Muscle layer of colon (tissue), 2 donors: ENCODE data around the gene PPP6R1.
"Not testable (repeated sequence)": the region's sequence is repeated elsewhere in the genome, so short reads cannot be mapped to it uniquely, and the experiment has no call there.

ENCODE experiments used
- H3K27ac ChIP-seq: one replicate; pipeline ENCODE4 v1.7.0; 2013; ENCODE audit warnings: low read depth, mild to moderate bottlenecking, low read length, moderate library complexity
- H3K27me3 ChIP-seq, 2 donors: one replicate each; pipeline ENCODE4 v1.7.0; 2013; ENCODE audit warnings: low read length in 2 of 2, mild to moderate bottlenecking in 2 of 2; ENCODE audit not compliant: insufficient read depth in 2 of 2, control insufficient read depth in 1 of 2
- H3K36me3 ChIP-seq: one replicate; pipeline ENCODE4 v1.7.0; 2013; ENCODE audit warnings: mild to moderate bottlenecking, low read length; ENCODE audit not compliant: insufficient read depth
- H3K4me1 ChIP-seq: one replicate; pipeline ENCODE4 v1.7.0; 2013; ENCODE audit warnings: mild to moderate bottlenecking, low read length; ENCODE audit not compliant: insufficient read depth
- H3K4me3 ChIP-seq, 2 donors: one replicate each; pipeline ENCODE4 v1.7.0; 2013; ENCODE audit warnings: low read length in 2 of 2, low read depth in 1 of 2, mild to moderate bottlenecking in 1 of 2, moderate library complexity in 1 of 2
- H3K9ac ChIP-seq: one replicate; pipeline ENCODE4 v1.7.0; 2013; ENCODE audit warnings: low read length
- H3K9me3 ChIP-seq: one replicate; pipeline ENCODE4 v1.7.0; 2013; ENCODE audit warnings: mild to moderate bottlenecking, low read length
- donor health status: abdominal sarcoma.
- donor health status: Adenocarcinoma of cecum.

The PPP6R1 gene

DNA sequence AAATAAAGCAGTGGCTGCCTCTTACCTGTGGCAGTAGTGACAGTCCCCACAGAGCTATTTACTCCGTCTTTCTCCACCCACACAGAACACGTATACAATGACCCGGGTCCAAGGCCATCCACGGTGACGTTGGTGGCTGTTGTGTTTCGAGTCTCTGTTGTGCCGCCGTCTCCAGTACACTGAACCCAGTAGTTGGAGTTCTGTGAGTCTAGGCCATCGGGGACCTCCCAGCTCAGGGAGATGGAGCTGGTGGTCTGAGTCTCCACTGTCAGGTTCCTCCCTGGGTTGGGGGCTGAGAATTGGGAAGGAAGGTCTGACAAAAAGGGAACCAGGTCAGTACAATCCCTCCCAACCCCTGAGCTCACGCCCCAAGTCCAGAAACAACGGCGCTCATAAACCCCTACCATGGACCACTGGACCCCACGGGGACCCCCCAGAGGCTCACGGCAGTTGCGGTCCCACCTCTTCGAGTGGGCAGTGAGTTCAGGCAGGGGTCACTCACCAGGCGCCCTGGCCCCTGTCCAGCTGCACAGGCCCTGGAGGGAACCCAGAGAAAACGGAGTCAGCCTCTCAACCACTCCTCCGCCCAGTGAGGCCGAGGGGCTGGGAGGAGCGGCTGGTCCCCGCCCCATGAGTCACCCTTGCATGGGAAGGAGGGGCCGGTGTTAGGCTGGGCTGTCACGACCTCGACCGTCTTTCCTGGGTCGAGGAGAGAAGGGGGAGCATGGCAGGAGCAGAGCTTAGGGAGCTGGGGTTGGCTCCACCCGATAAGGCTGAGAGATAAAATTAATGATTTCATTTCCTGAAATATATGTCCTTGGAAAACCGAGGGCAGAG, 51.9 kb downstream of the PPP6R1 start:
- no peak overlapping the region for H3K9ac ChIP-seq
- H3K4me3 ChIP-seq, result peak overlapping the region in 1 of 2 donors; percentile 38
- no peaks in the 10 kb centered on the region for H3K36me3 ChIP-seq
- no peaks in the 10 kb centered on the region for H3K9me3 ChIP-seq
- H3K27ac ChIP-seq, result no peak overlapping the region
- H3K27me3 ChIP-seq, result peaks cover 2 to 7% of the 10 kb centered on the region in 2 donors
- H3K4me1 ChIP-seq, result no peaks in the 10 kb centered on the region

- H3K4me3 ChIP-seq, H3K4me1 ChIP-seq, H3K9ac ChIP-seq, H3K27me3 ChIP-seq, H3K27ac ChIP-seq, H3K36me3 ChIP-seq, H3K9me3 ChIP-seq: not testable (repeated sequence)
Observed at GRCh38 chr19:55202199-55202598, 56.6 kb downstream of the PPP6R1 start.

DNA sequence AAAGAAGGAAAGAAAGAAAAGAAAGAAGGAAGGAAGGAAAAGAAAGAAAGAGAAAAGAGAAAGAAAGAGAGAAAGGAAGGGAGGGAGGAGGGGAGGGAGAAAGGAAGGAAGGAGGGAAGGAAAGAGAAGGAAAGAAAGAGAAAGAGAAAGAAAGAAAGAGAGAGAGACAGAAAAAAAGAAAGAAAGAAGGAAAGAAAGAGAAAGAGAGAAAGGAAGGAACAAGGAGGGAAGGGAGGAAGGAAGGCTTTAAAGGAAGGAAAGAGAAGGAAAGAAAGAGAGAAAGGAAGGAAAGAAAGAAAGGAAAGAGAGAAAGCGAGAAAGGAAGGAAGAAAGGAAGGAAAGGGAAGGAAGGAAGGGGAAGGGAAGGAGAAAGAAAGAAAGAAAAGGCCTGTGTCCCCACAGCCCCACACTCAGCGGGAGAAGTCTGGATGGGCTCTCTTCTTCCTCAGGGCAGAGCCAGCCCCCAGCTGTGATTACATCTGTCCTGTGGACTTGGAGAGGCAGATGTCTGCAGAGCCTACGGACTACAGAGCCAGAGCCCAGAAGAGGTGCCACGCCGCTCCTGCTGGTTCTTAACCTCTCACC, 59.1 kb downstream of the PPP6R1 start:
- Histone ChIP-seq H3K27ac (no peak overlapping the region), H3K9me3 (no peaks in the 10 kb centered on the region), H3K9ac (no peak overlapping the region), H3K27me3 (no peaks in the 10 kb centered on the region), H3K4me3 (no peak overlapping the region), H3K4me1 (no peaks in the 10 kb centered on the region), H3K36me3 (no peaks in the 10 kb centered on the region)

DNA sequence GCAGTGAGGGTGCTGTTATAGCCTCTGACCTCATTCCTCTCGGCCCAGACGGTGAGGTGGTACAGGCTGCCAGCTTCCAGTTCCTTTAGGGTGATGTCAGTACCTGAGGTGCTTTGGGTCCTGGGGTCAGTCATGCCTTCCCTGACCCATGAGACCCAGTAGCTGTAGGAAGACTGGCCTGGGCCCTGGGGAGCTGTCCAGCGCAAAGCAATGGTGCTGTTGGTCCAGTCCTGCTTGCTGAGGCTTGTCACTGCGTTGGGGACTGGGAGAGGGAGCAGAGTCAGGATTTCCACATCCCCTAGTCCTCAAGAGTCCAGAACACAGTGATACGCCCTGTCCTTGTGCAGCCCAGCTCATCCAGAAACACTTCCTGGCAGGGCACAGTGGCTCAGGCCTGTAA, 60.2 kb downstream of the PPP6R1 start:
- no peaks in the 10 kb centered on the region for H3K36me3 ChIP-seq
- no peak overlapping the region for H3K27ac ChIP-seq
- no peaks in the 10 kb centered on the region for H3K27me3 ChIP-seq
- no peaks in the 10 kb centered on the region for H3K9me3 ChIP-seq
- no peak overlapping the region for H3K4me3 ChIP-seq
- H3K4me1 ChIP-seq, result no peaks in the 10 kb centered on the region
- no peak overlapping the region for H3K9ac ChIP-seq

DNA sequence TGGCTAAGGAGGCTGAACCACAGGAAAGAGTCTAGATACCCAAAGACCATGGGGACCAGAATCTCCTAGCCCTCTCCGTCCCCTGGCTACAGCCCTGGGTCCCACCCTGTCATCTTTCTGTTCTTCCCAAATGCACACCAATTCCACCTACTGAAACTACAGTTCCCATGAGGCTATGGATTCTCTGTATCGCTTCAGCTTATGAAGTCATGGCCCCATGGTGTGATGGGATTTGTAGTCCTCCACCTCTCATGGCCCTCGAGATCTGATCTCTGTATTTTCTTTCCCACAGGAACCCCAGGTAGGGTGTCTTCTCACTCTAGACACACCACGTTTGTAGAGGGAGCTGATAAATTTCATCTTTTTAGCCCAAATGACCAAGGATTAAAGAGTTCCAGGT, 61.3 kb downstream of the PPP6R1 start:
- H3K4me1 ChIP-seq, result no peaks in the 10 kb centered on the region
- H3K9ac ChIP-seq, result no peak overlapping the region
- H3K9me3 ChIP-seq, result no peaks in the 10 kb centered on the region
- no peak overlapping the region for H3K4me3 ChIP-seq
- no peaks in the 10 kb centered on the region for H3K27me3 ChIP-seq
- no peak overlapping the region for H3K27ac ChIP-seq
- H3K36me3 ChIP-seq, result no peaks in the 10 kb centered on the region

- Histone ChIP-seq H3K4me1 (no peaks in the 10 kb centered on the region), H3K9me3 (no peaks in the 10 kb centered on the region), H3K9ac (no peak overlapping the region), H3K36me3 (no peaks in the 10 kb centered on the region), H3K27ac (no peak overlapping the region), H3K4me3 (no peak overlapping the region), H3K27me3 (no peaks in the 10 kb centered on the region)
Observed at GRCh38 chr19:55196803-55197202, 62.0 kb downstream of the PPP6R1 start.

GRCh38 chr19:55193481-55193880, 65.3 kb downstream of the PPP6R1 start:
- Histone ChIP-seq H3K4me3 (no peak overlapping the region), H3K4me1 (no peaks in the 10 kb centered on the region), H3K36me3 (no peaks in the 10 kb centered on the region), H3K9me3 (no peaks in the 10 kb centered on the region), H3K27me3 (no peaks in the 10 kb centered on the region), H3K9ac (no peak overlapping the region), H3K27ac (no peak overlapping the region)

GRCh38 chr19:55189403-55189835, 69.4 kb downstream of the PPP6R1 start:
- no peaks in the 10 kb centered on the region for H3K36me3 ChIP-seq
- no peak overlapping the region for H3K27ac ChIP-seq
- no peaks in the 10 kb centered on the region for H3K4me1 ChIP-seq
- no peaks in the 10 kb centered on the region for H3K9me3 ChIP-seq
- H3K9ac ChIP-seq, result no peak overlapping the region
- H3K27me3 ChIP-seq, result no peaks in the 10 kb centered on the region
- no peak overlapping the region for H3K4me3 ChIP-seq

DNA sequence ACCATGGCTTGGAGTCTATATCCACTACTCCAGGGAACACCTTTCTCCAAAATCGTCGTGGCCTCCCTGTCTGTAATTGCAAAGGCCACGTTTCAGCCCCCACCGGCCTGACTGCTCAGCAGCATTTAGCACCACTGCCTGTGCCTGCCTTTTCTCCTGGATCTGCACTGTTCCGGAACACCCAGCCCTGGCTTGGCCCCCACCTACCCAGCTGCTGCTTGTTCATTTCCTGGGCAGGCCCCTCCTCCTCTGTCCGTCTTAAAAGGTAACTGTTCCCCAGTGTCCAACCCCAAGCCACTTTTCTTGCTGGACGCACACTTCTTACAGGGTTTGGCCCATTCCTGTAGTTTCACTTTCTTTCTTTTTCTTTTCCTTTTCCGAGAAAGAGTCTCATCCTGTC, 70.2 kb downstream of the PPP6R1 start:
- Histone ChIP-seq H3K4me3 (no peak overlapping the region), H3K4me1 (no peaks in the 10 kb centered on the region), H3K27me3 (no peaks in the 10 kb centered on the region), H3K9me3 (no peaks in the 10 kb centered on the region), H3K36me3 (no peaks in the 10 kb centered on the region), H3K9ac (no peak overlapping the region), H3K27ac (no peak overlapping the region)

DNA sequence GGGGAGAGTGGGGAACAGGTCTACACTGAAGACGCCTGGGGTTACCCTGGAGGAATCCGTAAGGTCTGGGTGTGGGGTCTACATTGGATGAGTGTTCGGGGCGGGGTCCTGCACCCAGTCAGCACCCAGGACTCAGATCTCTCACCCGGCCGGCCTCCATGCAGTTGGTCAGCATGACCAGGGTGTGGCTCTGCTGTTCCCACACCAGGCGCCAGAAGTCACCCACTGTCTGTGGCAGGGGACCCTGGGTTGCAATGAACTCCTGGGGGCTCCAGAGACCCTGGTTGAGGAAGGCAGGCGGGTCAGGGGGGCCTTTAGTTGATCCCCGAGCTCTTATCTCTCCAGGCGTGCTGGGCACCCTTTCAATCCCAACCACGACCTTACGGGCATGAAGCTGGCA, 72.7 kb downstream of the PPP6R1 start:
- peaks cover 7 to 10% of the 10 kb centered on the region in 2 donors for H3K27me3 ChIP-seq
- H3K4me1 ChIP-seq, result no peaks in the 10 kb centered on the region
- no peak overlapping the region for H3K27ac ChIP-seq

GRCh38 chr19:55181740-55182139, 77.1 kb downstream of the PPP6R1 start:
- Histone ChIP-seq H3K27me3 (peaks cover 42 to 53% of the 10 kb centered on the region in 2 donors), H3K4me1 (peaks cover 11% of the 10 kb centered on the region), H3K9ac (no peak overlapping the region), H3K27ac (no peak overlapping the region), H3K4me3 (no peak overlapping the region), H3K36me3 (no peaks in the 10 kb centered on the region), H3K9me3 (no peaks in the 10 kb centered on the region)

More for the DNA sequence above, 72.7 kb downstream of the PPP6R1 start:
- H3K4me3 ChIP-seq, result no peak overlapping the region
- H3K9me3 ChIP-seq, result no peaks in the 10 kb centered on the region
- H3K9ac ChIP-seq, result no peak overlapping the region
- H3K36me3 ChIP-seq, result no peaks in the 10 kb centered on the region
